ENCODE data around the gene ARL4C. TPM values are rescaled to one million over a fixed set of nuclear protein-coding genes. Genes with fewer than 3 reads are reported as not detected.

The ARL4C gene
- total RNA-seq, 1 donor from 2014 or later, result 29.5 TPM

DNA sequence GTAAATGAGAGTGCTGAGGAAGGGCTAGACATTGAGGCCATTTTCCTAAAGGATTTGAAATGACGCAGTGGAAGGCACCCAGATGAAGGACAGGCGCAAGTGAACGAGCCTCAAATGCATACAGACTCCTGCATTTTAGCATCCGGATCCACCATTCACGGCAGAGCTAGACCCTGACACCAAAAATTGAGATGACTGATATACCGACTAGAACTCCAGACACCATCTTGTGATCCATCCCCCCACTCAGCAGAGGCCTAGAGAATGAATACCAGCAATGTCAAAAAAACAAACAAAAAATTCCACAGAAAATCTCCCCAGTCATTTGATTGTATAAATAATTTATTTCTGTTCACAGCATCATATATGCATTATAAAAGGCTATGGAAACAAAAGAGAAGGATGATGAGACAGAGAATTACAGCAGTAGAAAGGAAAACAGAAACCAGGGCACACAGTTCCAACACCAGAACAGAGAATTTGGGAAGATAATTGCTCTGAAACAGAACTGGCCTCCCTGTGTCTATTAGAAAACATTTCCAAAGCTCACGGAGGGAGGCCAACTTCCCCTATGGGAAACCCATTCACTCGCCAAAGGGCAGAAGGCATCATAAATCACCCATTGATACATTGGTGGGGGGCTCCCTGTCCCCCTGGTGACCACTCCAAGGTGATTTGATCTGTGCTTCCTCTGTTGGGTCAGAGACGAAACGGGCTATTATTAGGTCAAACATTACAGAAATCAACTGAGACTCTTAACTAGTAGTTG is 4.0 kb downstream of the ARL4C start:
- TF ChIP-seq, protein P1, sequence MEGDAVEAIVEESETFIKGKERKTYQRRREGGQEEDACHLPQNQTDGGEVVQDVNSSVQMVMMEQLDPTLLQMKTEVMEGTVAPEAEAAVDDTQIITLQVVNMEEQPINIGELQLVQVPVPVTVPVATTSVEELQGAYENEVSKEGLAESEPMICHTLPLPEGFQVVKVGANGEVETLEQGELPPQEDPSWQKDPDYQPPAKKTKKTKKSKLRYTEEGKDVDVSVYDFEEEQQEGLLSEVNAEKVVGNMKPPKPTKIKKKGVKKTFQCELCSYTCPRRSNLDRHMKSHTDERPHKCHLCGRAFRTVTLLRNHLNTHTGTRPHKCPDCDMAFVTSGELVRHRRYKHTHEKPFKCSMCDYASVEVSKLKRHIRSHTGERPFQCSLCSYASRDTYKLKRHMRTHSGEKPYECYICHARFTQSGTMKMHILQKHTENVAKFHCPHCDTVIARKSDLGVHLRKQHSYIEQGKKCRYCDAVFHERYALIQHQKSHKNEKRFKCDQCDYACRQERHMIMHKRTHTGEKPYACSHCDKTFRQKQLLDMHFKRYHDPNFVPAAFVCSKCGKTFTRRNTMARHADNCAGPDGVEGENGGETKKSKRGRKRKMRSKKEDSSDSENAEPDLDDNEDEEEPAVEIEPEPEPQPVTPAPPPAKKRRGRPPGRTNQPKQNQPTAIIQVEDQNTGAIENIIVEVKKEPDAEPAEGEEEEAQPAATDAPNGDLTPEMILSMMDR (conservative IDR thresholded peaks at IDR 0.05), result no peak
- no peak for DNase-seq (ENCODE audit: low read depth, low spot score)
- Mint-ChIP-seq H3K4me3 (peak overlapping the region; percentile 93), H3K4me1 (peaks cover 38% of the 10 kb centered on the region), H3K27ac (ENCODE audit: unreplicated experiment) (no peak overlapping the region), H3K27me3 (ENCODE audit: low read depth) (peaks cover 21% of the 10 kb centered on the region), H3K36me3 (ENCODE audit: low read depth) (peaks cover 2% of the 10 kb centered on the region), H3K9me3 (no peaks in the 10 kb centered on the region)

DNA sequence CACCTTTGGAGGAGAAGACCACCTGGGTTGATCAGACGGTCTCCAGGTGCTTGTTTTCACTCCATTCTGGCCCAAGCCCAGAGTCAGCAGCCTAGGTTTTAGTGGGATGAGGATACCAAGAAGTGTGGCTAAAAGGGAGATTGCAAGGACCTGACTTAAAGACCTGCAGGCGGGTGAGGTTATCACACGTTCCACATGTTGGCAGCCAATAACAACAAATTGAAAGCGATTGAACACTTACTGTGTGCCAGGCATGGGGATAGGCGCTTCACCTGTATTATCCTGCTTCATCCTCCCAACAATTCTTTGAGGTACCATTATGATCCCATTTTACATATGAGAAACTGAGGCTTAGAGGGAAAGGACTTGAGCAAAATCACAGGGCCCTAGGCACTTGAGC is 5.0 kb downstream of the ARL4C start:
- TF ChIP-seq, protein P1 (conservative IDR thresholded peaks at IDR 0.05), result no peak
- DNase-seq (ENCODE audit: low read depth, low spot score), result no peak
- Mint-ChIP-seq H3K4me3 (peak overlapping the region; percentile 17), H3K36me3 (ENCODE audit: low read depth) (peaks cover 2% of the 10 kb centered on the region), H3K9me3 (no peaks in the 10 kb centered on the region), H3K27me3 (ENCODE audit: low read depth) (peaks cover 20% of the 10 kb centered on the region), H3K4me1 (peaks cover 36% of the 10 kb centered on the region), H3K27ac (ENCODE audit: unreplicated experiment) (no peak overlapping the region)

DNA sequence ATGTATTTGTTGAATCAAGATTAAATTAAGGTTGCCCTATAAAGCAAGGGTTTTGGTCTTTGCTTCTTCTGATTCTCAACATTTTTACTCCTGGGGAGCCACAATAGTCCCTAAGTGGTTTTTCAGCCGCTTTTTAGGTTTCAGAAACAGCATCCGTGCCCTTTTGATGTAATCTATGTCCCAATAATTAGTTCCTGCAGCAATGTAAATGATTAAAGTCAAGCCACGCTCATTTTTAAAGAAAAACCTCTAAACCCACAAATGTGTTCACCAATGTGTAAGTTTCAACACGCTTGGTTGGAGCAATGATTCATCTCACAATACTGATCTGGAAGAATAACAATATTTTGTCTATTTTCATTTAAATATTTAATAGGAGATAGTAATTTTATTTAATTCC is 5.6 kb downstream of the ARL4C start:
- TF ChIP-seq, protein P1 (conservative IDR thresholded peaks at IDR 0.05), result no peak
- DNase-seq (ENCODE audit: low read depth, low spot score), result no peak
- Mint-ChIP-seq H3K36me3 (ENCODE audit: low read depth) (peaks cover 2% of the 10 kb centered on the region), H3K4me1 (peaks cover 35% of the 10 kb centered on the region), H3K27ac (ENCODE audit: unreplicated experiment) (no peak overlapping the region), H3K9me3 (no peaks in the 10 kb centered on the region), H3K27me3 (ENCODE audit: low read depth) (peaks cover 19% of the 10 kb centered on the region), H3K4me3 (no peak overlapping the region)

DNA sequence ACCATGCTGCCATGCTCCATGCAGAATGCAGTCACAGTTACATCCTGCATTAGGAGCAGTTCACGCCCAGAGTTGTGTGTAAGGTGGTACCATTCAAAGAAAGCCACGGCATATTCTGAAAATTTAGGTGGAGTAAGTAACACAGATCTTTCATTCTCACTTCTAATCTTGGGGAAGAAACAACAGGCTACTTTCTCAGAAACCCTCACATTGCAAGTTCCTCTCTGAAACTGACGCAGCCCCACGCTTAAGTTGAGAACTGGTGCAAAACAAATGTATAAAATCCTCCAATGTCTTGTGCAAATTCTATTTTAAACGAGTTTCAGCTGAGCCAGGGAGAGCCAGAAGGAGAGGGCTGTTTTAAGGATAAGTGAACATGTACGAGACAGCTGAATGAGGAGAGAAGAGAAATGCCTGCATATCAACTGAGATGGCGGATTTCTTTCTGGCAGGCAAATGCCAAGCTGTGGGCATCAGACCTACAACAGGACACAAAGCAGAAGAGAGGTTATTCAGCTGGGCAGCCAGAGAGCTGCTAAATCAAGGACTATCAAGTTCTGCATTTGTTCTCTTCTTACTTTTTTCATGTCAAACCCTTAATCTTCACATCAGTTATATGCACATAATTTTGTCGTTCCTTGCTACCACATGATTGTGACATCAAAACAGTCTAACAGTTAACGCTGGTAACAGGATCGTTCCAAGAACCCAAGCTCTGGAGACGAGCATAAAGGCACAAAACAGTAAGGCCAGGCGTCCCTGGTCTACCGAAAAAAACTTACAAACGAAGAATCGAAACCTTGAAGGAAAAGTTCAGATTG is 6.4 kb downstream of the ARL4C start:
- DNase-seq (ENCODE audit: low read depth, low spot score), result no peak
- Mint-ChIP-seq H3K9me3 (no peaks in the 10 kb centered on the region), H3K4me3 (no peak overlapping the region), H3K27ac (ENCODE audit: unreplicated experiment) (no peak overlapping the region), H3K4me1 (peaks cover 28% of the 10 kb centered on the region), H3K27me3 (ENCODE audit: low read depth) (peaks cover 12% of the 10 kb centered on the region), H3K36me3 (ENCODE audit: low read depth) (no peaks in the 10 kb centered on the region)
- TF ChIP-seq, protein P1 (conservative IDR thresholded peaks at IDR 0.05), result no peak

DNA sequence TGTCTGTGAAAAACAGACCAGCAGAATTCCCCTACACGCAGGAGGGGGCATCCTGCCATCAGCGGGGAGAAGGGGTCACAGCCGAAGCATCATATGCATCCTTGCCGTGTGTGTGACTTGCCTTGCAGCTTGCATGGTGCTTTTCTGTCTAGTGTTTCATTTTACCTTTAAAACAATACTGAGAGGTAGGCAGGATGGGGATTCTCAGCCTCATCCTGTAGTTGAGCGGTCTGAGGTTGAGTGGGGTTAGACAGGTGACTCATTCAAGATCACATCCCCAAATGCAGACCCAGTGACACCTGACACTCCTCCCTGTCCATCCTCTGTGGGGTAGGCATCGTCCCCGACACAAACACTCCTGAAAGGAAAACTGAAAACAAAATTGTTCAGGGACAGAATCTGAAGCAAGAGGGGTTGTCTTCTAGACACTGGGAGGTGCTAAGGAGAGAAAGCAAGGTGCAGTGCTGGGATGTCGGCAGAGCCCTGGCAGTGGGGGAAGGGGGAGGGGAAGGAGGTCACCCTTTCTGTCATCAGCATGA is 7.9 kb downstream of the ARL4C start:
- H3K9me3 Mint-ChIP-seq, result no peaks in the 10 kb centered on the region
- no peak for DNase-seq (ENCODE audit: low read depth, low spot score)
- H3K36me3 Mint-ChIP-seq (ENCODE audit: low read depth), result no peaks in the 10 kb centered on the region
- H3K27me3 Mint-ChIP-seq (ENCODE audit: low read depth), result no peaks in the 10 kb centered on the region
- H3K4me3 Mint-ChIP-seq, result no peak overlapping the region
- TF ChIP-seq, protein P1 (conservative IDR thresholded peaks at IDR 0.05), result no peak
- H3K27ac Mint-ChIP-seq (ENCODE audit: unreplicated experiment), result no peak overlapping the region
- peaks cover 16% of the 10 kb centered on the region for H3K4me1 Mint-ChIP-seq

Measured in neural crest cell (in vitro differentiated cells).